Astrocyte of the spinal cord (primary cell): ENCODE results near the gene PAGE2.
"Not testable (repeated sequence)": the region's sequence is repeated elsewhere in the genome, so short reads cannot be mapped to it uniquely, and the experiment has no call there.

Source experiments
- DNase-seq: peaks from one replicate; pipeline ENCODE4 v3.0.0; 2011; ENCODE audit warnings: low read depth, low spot score
- H3K4me3 ChIP-seq: 2 replicates; pipeline ENCODE4 v1.5.1; 2011; ENCODE audit warnings: low read depth, mild to moderate bottlenecking, low read length, moderate library complexity
- CTCF ChIP-seq: IDR thresholded peaks from 2 replicates; pipeline ENCODE4 v1.5.1; 2012; ENCODE audit warnings: low read depth, mild to moderate bottlenecking, low read length, inconsistent platforms
- in situ Hi-C: cut with HindIII; loops from 2 replicates; pipeline ENCODE4 v1.10.0; 2017; ENCODE audit warnings: low sequenced_read_pairs

PAGE2 gene

GRCh38 chrX:55135171-55135570, 46.4 kb downstream of the PAGE2 start:
- H3K4me3 ChIP-seq = no peak overlapping the region
- peak; percentile 35 for DNase-seq

GRCh38 chrX:55140800-55141199, 52.0 kb downstream of the PAGE2 start:
- DNase-seq, H3K4me3 ChIP-seq, in situ Hi-C loops: not testable (repeated sequence)

More at GRCh38 chrX:55135171-55135570, 46.4 kb downstream of the PAGE2 start:
- in situ Hi-C loops = no loop called here
- TF ChIP-seq CTCF = peak; percentile 52
